Measurements from ENCODE around the gene ASH1L.

- no peak for TF ChIP-seq ZBTB44 (tag by site-specific recombination; IDR thresholded peaks at IDR 0.05)
- no peak for TF ChIP-seq SETDB1 (IDR thresholded peaks at IDR 0.05; ENCODE audit: insufficient read length, low read length)
- TF ChIP-seq CTCF (tag by site-specific recombination; IDR thresholded peaks at IDR 0.05) = peak; percentile 59
These were observed 255.3 kb downstream of the ASH1L start for GRCh38 chr1:155307247-155307740.
